GM18909 (cell line): ENCODE measurements around the gene FYTTD1.
"Not testable (repeated sequence)": the region's sequence is repeated elsewhere in the genome, so short reads cannot be mapped to it uniquely, and the experiment has no call there.

Experiments
- ATAC-seq: cut with Tn5 transposase; IDR thresholded peaks from one replicate; pipeline ENCODE4 v1.9.1; 2021; ENCODE audit warnings: mild to moderate bottlenecking; ENCODE audit not compliant: unreplicated experiment, poor library complexity

Gene FYTTD1

GRCh38 chr3:197749601-197750395, at the start of gene FYTTD1:
Gene FYTTD1 (plus strand): TSS chr3:197749883. CDS start chr3:197749972, 89 bp downstream.
- peak; percentile 80 for ATAC-seq

- ATAC-seq: no peak
Observed at GRCh38 chr3:197700095-197700494, 49.6 kb upstream of the FYTTD1 start.

- no peak for ATAC-seq
Observed at GRCh38 chr3:197701841-197702240, 47.8 kb upstream of the FYTTD1 start.

- no peak for ATAC-seq
Observed at GRCh38 chr3:197706658-197707057, 43.0 kb upstream of the FYTTD1 start.

- ATAC-seq: no peak
Observed at GRCh38 chr3:197709135-197709534, 40.5 kb upstream of the FYTTD1 start.

GRCh38 chr3:197710965-197711364, 38.7 kb upstream of the FYTTD1 start:
- ATAC-seq: not testable (repeated sequence)

- ATAC-seq: peak; percentile 90
Observed at GRCh38 chr3:197711973-197712707, 37.5 kb upstream of the FYTTD1 start.

DNA sequence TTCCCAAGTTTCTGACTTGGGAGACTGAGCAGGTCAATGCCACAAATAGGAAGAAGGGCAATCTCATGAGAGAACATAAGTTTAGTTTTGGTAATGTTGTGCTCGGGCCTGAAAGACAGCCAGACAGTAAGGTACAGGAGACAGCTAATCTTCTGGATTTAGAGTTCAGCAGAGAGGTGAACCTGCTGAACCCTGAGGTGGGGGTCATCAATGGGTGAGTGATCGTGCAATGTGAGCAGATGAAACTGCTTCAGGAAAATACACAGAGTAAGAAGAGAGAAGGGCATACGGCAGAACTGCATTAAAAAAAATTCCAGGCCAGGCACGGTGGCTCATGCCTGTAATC, 36.2 kb upstream of the FYTTD1 start:
- peak; percentile 33 for ATAC-seq

DNA sequence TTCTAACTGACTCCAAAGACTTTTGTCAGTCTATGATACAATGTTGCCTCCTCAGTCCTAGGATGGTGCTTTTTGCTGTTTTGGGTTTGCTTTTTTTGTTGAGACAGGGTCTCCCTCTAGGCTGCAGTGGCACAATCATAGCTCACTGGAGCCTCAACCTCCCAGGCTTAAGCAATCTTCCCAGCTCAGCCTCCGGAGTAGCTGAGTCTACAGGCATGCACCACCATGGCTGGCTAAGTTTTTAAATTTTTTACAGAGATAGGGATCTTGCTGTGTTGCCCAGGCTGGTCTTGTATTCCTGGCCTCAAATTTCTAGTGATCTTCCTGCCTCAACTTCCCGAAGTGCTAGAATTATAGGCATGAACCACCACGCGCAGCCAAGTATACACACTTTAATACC, 35.4 kb upstream of the FYTTD1 start:
- ATAC-seq: no peak

GRCh38 chr3:197718891-197719290, 30.8 kb upstream of the FYTTD1 start:
- no peak for ATAC-seq

DNA sequence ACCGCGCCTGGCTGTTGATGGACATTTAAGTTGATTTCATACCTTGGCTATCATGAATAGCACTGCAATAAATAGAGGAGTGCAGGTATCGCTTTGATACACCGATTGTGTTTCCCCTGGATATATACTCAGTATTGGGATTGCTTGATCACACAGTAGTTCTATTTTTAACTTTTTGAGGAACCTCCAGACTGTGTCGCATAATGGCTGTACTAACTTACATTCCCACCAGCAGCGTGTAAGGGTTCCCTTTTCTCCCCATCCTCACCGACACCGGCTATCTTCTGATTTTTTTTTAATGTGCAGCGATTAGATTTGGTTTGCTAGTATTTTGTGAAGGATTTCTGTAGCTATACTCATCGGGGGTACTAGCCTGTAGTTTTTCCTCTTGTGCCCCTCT, 29.0 kb upstream of the FYTTD1 start:
- no peak for ATAC-seq

GRCh38 chr3:197722734-197723133, 26.9 kb upstream of the FYTTD1 start:
- no peak for ATAC-seq

DNA sequence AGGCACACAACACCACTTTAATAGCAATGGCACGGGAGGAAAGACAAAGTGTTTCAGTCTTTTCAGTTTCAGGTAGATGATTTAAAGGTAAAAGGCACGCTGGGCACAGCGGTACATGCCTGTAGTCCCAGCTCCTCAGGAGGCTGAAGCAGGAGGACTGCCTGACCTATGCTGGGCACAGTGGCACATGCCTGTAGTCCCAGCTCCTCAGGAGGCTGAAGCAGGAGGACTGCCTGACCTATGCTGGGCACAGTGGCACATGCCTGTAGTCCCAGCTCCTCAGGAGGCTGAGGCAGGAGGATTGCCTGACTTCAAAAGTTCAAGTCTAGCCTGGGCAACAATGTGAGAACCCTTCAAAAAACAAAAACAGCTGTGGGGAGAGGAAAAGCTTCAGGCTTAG, 21.8 kb upstream of the FYTTD1 start:
- not testable (repeated sequence) for ATAC-seq

DNA sequence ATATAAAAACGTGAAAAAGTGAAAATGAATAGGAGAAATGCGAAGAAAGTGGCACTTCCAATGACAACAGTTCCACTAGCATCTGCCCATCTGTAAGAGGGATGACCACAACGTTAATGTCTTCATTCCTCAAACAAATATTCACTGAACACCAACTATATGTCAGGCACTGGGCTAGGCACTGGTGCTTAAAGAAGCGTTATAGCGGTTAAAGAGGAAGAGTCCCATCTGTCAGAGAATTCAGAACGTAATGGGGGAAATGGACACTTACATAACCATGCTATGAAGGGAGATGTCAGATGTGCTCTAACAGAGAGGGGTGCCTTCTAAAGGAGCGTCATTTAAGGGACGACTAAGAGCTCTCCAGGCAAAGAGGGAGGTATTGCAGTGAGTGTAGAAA, 21.2 kb upstream of the FYTTD1 start:
- ATAC-seq: no peak

DNA sequence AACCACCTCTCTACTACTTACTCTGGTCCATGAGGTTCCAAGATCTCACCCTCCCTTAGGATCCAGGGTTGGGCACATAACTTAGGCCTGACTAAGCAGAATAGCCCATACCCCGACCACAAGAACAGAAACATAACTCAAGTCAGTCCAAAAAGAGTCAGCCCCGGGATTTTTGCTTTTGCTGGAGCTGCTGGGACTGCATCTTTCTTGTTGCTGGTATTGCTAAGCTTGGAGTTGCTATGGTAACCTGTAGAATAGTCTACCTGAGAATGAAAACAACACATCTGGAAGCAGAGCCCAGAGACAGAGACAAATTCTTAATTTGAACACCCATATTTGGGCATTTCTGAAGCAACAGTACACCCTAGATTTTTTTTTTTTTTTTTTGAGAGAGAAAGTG, 19.5 kb upstream of the FYTTD1 start:
- no peak for ATAC-seq

DNA sequence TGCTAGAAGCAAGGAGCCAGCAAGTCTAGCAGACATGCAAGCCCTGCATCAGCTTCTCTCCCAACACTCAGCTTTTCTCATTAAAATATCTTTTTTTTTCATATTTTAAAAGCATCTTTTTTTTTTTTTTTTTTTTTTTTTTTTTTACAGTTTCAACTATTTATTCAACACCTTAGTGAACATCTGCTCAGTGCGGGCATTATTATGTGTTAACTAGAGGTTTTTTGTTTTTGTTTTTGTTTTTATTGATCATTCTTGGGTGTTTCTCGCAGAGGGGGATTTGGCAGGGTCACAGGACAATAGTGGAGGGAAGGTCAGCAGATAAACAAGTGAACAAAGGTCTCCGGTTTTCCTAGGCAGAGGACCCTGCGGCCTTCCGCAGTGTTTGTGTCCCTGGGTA, 18.9 kb upstream of the FYTTD1 start:
- not testable (repeated sequence) for ATAC-seq

DNA sequence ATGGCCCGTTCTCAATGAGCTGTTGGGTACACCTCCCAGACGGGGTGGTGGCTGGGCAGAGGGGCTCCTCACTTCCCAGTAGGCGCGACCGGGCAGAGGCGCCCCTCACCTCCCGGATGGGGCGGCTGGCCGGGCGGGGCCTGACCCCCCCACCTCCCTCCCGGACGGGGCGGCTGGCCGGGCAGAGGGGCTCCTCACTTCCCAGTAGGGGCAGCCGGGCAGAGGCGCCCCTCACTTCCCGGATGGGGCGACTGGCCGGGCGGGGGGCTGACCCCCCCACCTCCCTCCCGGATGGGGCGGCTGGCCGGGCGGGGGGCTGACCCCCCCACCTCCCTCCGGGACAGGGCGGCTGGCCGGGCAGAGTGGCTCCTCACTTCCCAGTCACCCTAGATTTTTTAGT, 18.2 kb upstream of the FYTTD1 start:
- ATAC-seq: not testable (repeated sequence)

- ATAC-seq: no peak
Observed at GRCh38 chr3:197733042-197733441, 16.6 kb upstream of the FYTTD1 start.

- ATAC-seq: peak; percentile 41
Observed at GRCh38 chr3:197734667-197735318, 14.9 kb upstream of the FYTTD1 start.

DNA sequence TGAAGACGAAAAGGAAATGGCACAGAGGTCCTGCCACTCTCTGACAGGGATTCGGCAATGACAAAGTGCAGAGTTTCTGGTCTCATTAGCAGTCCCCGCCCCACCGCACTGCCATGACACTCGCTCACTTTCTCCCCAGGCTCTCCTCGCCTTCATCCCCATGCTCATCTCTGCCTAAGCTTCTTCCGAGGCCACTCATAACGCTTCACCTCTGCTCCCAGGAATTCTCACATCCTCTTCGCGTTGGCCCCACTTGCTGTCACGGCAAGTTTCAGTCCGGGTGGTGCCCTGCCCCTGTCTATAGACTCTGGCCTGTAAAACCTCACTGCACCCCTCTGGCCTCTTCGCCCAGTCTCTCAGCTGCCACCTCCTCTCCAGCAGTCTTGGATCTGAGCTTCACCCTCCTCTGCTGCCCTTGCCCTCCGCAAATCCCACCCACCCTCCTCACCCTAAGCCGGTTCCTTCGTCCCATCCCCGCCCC, 13.6 kb upstream of the FYTTD1 start:
- no peak for ATAC-seq
